SK-N-SH treated with all-trans-retinoic acid at 6 μM for 48 hours (cell line): ENCODE results near the gene FOXC1.

Experiments used
- ATAC-seq: fragments of 200-7000 bp; cut with Tn5 transposase; 3 replicates; pipeline ENCODE4 v1.9.1; 2020; ENCODE audit warnings: mild to moderate bottlenecking, moderate library complexity
- ARNTL ChIP-seq: fragments of 450-650 bp; formaldehyde crosslinking; IDR thresholded peaks from 2 replicates; pipeline ENCODE4 v1.5.0; 2020; ENCODE audit warnings: low read depth, mild to moderate bottlenecking, moderate library complexity, borderline replicate concordance
- BACH2 ChIP-seq: fragments of 250-450 bp; sonication (Bioruptor Pico); IDR thresholded peaks from 2 replicates; pipeline ENCODE4 v1.9.0; 2021; ENCODE audit warnings: mild to moderate bottlenecking, borderline replicate concordance
- CREB5 ChIP-seq: fragments of 250-450 bp; sonication (Bioruptor Pico); IDR thresholded peaks from 2 replicates; pipeline ENCODE4 v1.5.1; 2020; ENCODE audit warnings: low read depth, mild to moderate bottlenecking, moderate library complexity
- CSRNP3 ChIP-seq: fragments of 250-450 bp; sonication (Bioruptor Pico); IDR thresholded peaks from 2 replicates; pipeline ENCODE4 v1.5.1; 2021; ENCODE audit warnings: mild to moderate bottlenecking, moderate library complexity
- ESRRG ChIP-seq: fragments of 250-450 bp; sonication (Bioruptor Pico); IDR thresholded peaks from 2 replicates; pipeline ENCODE4 v1.6.1; 2021; ENCODE audit warnings: mild to moderate bottlenecking
- GLIS3 ChIP-seq: fragments of 250-450 bp; sonication (Bioruptor Pico); IDR thresholded peaks from 2 replicates; pipeline ENCODE4 v1.5.0; 2020; ENCODE audit warnings: mild to moderate bottlenecking, moderate library complexity
- OSR1 ChIP-seq: fragments of 250-450 bp; sonication (Bioruptor Pico); IDR thresholded peaks from 2 replicates; pipeline ENCODE4 v1.8.0; 2022; ENCODE audit warnings: moderate library complexity, mild to moderate bottlenecking, inconsistent platforms
- POU6F1 ChIP-seq: fragments of 250-450 bp; sonication (Bioruptor Pico); IDR thresholded peaks from 2 replicates; pipeline ENCODE4 v1.8.0; 2021; ENCODE audit warnings: low read depth, mild to moderate bottlenecking, moderate library complexity, borderline replicate concordance
- PPARA ChIP-seq: fragments of 250-450 bp; sonication (Bioruptor Pico); IDR thresholded peaks from 2 replicates; pipeline ENCODE4 v1.5.0; 2020; ENCODE audit warnings: mild to moderate bottlenecking, borderline replicate concordance
- RARB ChIP-seq: fragments of 250-450 bp; sonication (Bioruptor Pico); IDR thresholded peaks from 2 replicates; pipeline ENCODE4 v1.8.0; 2021; ENCODE audit warnings: mild to moderate bottlenecking, moderate library complexity
- TCF4 ChIP-seq: fragments of 250-450 bp; sonication (Bioruptor Pico); IDR thresholded peaks from 2 replicates; pipeline ENCODE4 v1.8.0; 2021; ENCODE audit warnings: mild to moderate bottlenecking, moderate library complexity, borderline replicate concordance
- TOX ChIP-seq: fragments of 250-450 bp; sonication (Bioruptor Pico); IDR thresholded peaks from 2 replicates; pipeline ENCODE4 v1.8.0; 2021; ENCODE audit warnings: mild to moderate bottlenecking, moderate library complexity, borderline replicate concordance
- TSHZ2 ChIP-seq: fragments of 250-450 bp; sonication (Bioruptor Pico); IDR thresholded peaks from 2 replicates; pipeline ENCODE4 v1.5.0; 2020; ENCODE audit warnings: mild to moderate bottlenecking, moderate library complexity
- ZC3H10 ChIP-seq: fragments of 250-450 bp; sonication (Bioruptor Pico); IDR thresholded peaks from 2 replicates; pipeline ENCODE4 v1.5.1; 2021; ENCODE audit warnings: mild to moderate bottlenecking, moderate library complexity
- ZNF565 ChIP-seq: fragments of 450-650 bp; formaldehyde crosslinking; conservative IDR thresholded peaks from 2 replicates; pipeline ENCODE4 v1.5.0; 2020; ENCODE audit warnings: low read depth, mild to moderate bottlenecking, moderate library complexity
- ZNF70 ChIP-seq: fragments of 450-650 bp; formaldehyde crosslinking; IDR thresholded peaks from 2 replicates; pipeline ENCODE4 v1.5.0; 2020; ENCODE audit warnings: mild to moderate bottlenecking, moderate library complexity
- ZNF8 ChIP-seq: fragments of 450-650 bp; formaldehyde crosslinking; IDR thresholded peaks from 2 replicates; pipeline ENCODE4 v1.5.0; 2020; ENCODE audit warnings: mild to moderate bottlenecking, moderate library complexity

FOXC1 gene

GRCh38 chr6:1619098-1619672 is 9.5 kb downstream of the FOXC1 start:
- no peak for TF ChIP-seq GLIS3 (CRISPR knock-in tag)
- TF ChIP-seq ZNF70 (CRISPR knock-in tag) = no peak
- no peak for TF ChIP-seq OSR1 (CRISPR knock-in tag)
- no peak for TF ChIP-seq ZNF565 (CRISPR knock-in tag)
- no peak for TF ChIP-seq CSRNP3
- TF ChIP-seq BACH2 (CRISPR knock-in tag) = no peak
- no peak for TF ChIP-seq TSHZ2 (CRISPR knock-in tag)
- no peak for TF ChIP-seq RARB (CRISPR knock-in tag)
- TF ChIP-seq POU6F1 = no peak
- TF ChIP-seq PPARA (CRISPR knock-in tag) = no peak
- TF ChIP-seq ESRRG (CRISPR knock-in tag) = no peak
- no peak for TF ChIP-seq ZC3H10
- no peak for TF ChIP-seq ARNTL (CRISPR knock-in tag)
- TF ChIP-seq CREB5 = no peak
- no peak for TF ChIP-seq TOX (CRISPR knock-in tag)

GRCh38 chr6:1619673-1620503 is 10.2 kb downstream of the FOXC1 start:
- ATAC-seq = no peak
- TF ChIP-seq TCF4 (CRISPR knock-in tag) (no peak), RARB (CRISPR knock-in tag) (no peak), POU6F1 (no peak)

More at GRCh38 chr6:1619098-1619672, 9.5 kb downstream of the FOXC1 start:
- ATAC-seq = no peak

- ATAC-seq = no peak
- TF ChIP-seq POU6F1 (no peak), CSRNP3 (no peak), TCF4 (CRISPR knock-in tag) (no peak), TSHZ2 (CRISPR knock-in tag) (no peak), ESRRG (CRISPR knock-in tag) (no peak), OSR1 (CRISPR knock-in tag) (no peak), GLIS3 (CRISPR knock-in tag) (no peak), CREB5 (no peak), ZC3H10 (no peak), BACH2 (CRISPR knock-in tag) (no peak), ZNF8 (CRISPR knock-in tag) (no peak)
These were observed 10.9 kb downstream of the FOXC1 start for GRCh38 chr6:1620504-1621069.
